ENCODE measurements around the gene DIS3L2.

GRCh38 chr2:232000439-232000838 lies 38.9 kb downstream of the DIS3L2 start:
- TF ChIP-seq CTCF (IDR thresholded peaks at IDR 0.05; ENCODE audit: low read length) (no peak), EZH2 (IDR thresholded peaks at IDR 0.05; ENCODE audit: borderline replicate concordance, low read length) (no peak)

Measured in OCI-LY1 (cell line).